SHP77 (cell line): ENCODE measurements around the gene WNT3A.

Experiments
- DNase-seq, 2 experiments: peaks; one replicate each; lab custom pipeline; 2025; lab: John Stamatoyannopoulos, UW

WNT3A gene

GRCh38 chr1:227999056-227999930 lies 7.5 kb upstream of the WNT3A start:
- DNase-seq = peak; percentile 61 to 80

- no peak for DNase-seq
These were observed 6.4 kb upstream of the WNT3A start for GRCh38 chr1:228000416-228000815.

GRCh38 chr1:228000836-228001563 lies 5.8 kb upstream of the WNT3A start:
- no peak for DNase-seq

GRCh38 chr1:228001738-228002535 lies 4.9 kb upstream of the WNT3A start:
- no peak for DNase-seq

GRCh38 chr1:228002792-228003191 lies 4.0 kb upstream of the WNT3A start:
- DNase-seq = no peak

- no peak for DNase-seq
These were observed 3.1 kb upstream of the WNT3A start for GRCh38 chr1:228003461-228004330.

- peak in 1 of 2 experiments; percentile 15 for DNase-seq
These were observed 2.4 kb upstream of the WNT3A start for GRCh38 chr1:228004331-228004855.

GRCh38 chr1:228004856-228005462 lies 1.8 kb upstream of the WNT3A start:
- no peak for DNase-seq

- no peak for DNase-seq
These were observed 1.2 kb upstream of the WNT3A start for GRCh38 chr1:228005511-228006033.

- no peak for DNase-seq
These were observed 588 bp upstream of the WNT3A start for GRCh38 chr1:228006034-228006785.

- DNase-seq = no peak
These were observed 427 bp downstream of the WNT3A start for GRCh38 chr1:228007049-228007800.

GRCh38 chr1:228007801-228008341 lies 1.1 kb downstream of the WNT3A start:
- DNase-seq = no peak

GRCh38 chr1:228008391-228009115 lies 1.8 kb downstream of the WNT3A start:
- DNase-seq = no peak

GRCh38 chr1:228009116-228009827 lies 2.5 kb downstream of the WNT3A start:
- no peak for DNase-seq

GRCh38 chr1:228009828-228010775 lies 3.3 kb downstream of the WNT3A start:
- DNase-seq = peak; percentile 23 to 32

- DNase-seq = no peak
These were observed 4.1 kb downstream of the WNT3A start for GRCh38 chr1:228010921-228011320.
